Fibroblast of the conjunctiva (primary cell): ENCODE measurements around the gene EPB41L1.
A peak's percentile ranks its signal among the peaks of the same experiment; 100 is the strongest.

Source experiments
- DNase-seq: peaks from one replicate; pipeline ENCODE4 v3.0.0-alpha.2; 2010; ENCODE audit warnings: low read depth

Gene EPB41L1

DNA sequence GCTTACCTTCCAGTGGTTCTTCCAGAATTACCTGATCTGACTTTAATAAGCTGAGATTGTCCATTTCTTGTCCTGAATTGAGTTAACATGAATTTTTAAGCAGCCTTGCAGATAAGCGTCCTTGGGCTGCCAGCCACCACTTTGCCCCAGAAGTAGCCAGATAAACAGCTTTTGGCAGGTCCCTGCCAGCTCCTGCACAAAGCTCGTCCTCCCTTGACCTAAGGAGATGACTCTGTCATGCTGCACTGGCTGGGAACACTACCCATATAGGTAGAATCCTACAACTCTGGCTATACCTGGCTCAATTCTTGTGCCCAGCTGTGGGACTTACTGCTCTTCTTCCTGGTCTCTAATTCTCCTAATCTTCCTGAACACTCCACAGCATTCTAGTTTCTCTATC lies 42.1 kb downstream of the EPB41L1 start:
- DNase-seq: no peak

DNA sequence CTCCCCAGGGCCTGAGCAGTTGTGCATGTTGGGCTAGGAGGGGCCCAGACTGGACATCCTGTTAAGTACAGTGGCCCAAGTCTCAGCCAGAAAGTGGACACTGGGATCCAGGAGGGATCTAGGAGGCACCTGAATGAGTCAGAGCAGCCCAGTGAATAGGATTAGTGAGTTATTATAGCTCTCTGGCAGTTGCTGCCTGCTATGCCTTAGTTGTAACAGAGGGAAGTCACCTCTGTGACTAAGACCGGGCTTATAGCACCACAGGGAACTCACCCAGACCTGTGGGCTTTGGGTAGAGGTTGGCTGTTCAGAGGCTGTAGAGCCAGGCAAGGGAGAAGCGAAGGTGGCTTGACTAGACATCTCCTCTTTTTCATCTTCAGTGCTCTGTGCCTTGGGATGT lies 42.7 kb downstream of the EPB41L1 start:
- no peak for DNase-seq

DNA sequence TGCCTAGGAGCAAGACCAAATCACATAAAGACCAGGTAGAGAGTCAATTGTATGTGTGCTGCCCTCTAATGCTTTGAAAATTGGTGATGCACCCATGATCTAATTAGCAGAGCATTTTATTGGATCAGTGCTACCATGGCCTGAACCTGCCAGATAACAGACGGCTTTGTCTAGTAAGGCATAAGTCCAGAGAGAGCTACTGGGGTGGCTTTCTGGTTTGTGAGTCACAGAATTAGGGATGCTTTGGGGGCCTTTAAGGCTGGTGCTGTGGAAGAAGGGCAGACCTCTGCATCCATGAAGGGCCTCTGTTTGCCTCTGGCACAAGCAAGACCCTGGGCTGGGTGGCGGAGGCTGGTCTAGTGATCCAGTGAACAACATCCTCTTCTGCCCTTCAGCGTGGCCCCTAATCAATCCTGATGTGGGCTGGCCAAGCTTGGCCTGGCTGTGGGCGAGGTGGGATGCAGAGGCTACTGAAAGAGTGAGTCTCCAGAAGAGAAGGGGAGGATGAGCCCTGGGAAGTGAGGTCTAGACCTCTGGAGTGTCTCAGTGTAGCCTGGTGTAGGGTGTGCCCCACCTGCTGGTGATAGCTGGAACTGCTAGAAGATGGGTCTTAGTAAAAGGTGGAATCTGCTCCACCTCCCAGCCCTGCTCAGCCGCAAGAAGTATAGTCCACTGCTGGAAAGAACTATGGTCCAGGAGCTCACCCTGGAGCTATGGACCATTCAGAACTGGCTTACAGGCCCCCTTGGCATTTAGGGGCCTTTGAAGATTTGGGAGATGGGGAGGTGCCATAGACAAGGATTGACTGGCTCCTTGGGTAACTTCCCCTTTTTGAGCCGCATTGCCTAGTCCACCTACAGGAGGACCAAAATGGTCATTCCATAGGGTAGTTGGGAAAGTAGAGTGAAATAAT lies 45.1 kb downstream of the EPB41L1 start:
- DNase-seq: peak; percentile 63

DNA sequence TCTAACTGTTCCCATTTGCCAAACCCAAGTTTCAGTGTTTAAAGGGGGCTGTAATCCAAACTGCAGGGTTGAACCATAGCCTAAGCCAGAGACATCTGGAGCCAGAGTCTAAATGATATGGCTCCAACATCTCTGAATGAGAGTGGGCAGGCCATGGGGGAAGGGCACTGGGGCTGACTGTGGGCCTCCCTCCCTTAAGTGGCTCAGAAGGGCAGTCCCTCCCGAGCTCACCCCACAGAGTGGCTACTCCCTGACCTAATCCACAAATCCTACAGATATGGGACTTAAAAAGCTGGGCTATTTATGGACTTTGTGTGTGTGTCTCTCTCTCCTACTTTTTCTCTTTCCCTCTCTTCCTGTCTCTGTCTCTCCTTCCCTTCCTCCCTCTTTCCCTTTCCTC lies 45.9 kb downstream of the EPB41L1 start:
- no peak for DNase-seq

DNA sequence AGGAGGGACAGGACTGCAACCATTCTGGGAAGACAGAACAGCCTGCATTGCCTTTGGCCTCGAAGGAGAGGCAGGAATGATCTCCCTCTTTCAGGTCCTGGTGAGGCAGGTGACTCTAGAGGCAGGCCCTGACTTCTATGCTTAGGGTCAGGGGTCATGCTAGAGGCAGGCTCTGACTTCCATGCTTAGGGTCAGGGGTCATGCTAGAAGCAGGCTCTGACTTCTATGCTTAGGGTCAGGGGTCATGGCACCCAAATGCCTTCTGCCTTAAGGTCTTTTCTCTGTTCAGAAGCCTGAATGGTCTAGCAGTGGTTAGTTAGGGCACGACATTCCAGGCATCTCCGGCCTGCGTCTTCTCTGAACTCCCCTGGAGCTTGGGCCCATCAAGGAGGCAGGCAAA lies 46.7 kb downstream of the EPB41L1 start:
- DNase-seq: no peak

DNA sequence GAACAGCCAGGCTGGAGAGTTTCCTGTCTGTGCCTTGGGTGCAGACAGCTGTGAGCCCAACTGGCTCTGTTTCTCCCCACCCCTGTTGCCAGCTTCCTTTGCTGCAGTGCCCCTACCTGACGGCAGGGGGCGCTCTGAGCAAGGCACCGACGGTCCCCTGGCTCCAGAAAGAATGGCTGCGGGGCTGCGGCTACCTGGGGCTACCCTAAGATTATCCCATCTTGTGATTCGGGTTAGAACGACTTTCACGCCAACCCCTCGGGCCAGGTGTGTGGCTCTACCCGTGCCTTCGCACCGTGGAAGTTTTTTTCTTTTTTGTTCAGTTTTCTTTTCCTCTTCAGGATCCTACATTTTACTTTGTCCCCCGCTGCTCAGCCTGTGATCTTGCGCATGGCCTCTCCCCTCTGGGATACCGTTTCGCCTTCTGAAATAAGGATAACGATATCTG lies 48.4 kb downstream of the EPB41L1 start:
- DNase-seq: peak; percentile 21

DNA sequence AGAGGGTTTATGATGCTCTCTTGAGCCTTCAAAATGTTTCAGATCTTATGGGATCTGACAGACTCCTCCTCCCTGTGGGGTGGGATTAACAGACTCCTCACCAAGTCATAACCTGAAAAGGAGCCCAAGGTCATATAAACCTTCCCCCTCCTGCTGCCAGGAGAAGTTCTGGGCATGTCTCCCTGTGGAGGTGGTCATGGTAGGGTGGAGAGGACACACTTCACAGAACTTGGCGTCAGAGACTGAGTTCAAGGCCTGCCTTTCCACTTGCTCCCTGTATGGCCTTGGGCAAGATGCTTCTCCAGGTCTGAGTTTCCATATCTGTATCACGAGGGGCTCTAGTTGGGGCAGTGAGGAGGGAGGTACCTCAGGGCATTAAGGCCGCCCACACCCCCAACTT lies 49.3 kb downstream of the EPB41L1 start:
- DNase-seq: no peak

DNA sequence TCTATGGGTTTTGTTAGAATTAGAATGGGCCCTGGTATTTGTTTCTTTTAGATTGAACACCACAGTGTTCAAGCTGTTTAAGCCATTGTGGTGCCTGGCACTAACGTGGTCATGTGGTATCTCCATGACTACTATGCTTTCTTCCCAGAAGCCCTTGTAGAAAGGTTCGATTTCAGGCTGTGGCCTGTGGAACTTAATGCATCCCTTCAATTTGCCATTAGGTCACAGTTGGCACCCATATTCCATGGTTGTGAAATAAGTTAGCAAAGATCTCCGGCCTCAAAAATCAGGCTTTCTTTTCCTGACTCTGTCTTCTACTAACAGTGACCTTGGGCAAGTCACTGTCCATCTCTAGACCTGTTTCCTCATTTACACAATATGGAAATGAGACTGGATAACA lies 50.5 kb downstream of the EPB41L1 start:
- DNase-seq: no peak

DNA sequence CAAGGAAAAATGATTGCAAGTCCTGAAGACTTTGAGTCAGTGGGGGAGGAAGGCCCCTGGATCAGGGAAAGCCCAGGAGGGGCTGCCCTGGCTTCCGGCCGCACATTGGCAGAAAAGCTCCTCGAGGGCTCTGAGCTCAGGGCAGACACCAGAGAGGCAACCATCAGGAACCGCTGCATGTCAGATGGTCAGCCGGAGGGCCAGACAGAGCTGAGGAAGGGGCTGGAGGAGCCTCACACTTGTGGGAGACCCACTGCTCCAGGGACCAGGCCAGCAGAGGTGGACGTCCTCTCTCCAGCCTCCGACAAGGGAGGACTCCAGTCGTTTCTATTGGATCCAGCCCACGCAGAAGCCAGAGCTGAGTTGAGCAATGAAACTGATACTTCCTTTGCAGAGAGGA lies 51.5 kb downstream of the EPB41L1 start:
- no peak for DNase-seq

DNA sequence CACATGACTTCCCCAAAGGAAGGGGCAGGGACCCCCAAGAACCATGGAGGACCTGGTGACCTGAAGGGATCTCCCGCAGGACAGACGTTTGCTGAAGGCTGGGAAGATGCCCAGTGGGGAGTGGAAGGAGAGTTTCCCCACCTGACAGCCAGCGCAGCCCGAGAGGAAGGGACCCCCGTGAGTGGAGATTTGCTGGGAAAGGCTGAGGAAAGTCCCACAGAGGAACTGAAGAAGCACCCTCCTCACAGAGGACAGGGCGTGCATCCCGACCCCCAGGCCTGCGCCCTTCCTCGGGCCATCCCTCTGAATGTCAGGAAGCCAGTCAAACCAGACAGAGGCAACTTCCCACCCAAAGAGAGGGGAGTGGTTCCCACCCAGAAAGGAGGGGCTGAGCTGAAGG lies 52.1 kb downstream of the EPB41L1 start:
- no peak for DNase-seq

DNA sequence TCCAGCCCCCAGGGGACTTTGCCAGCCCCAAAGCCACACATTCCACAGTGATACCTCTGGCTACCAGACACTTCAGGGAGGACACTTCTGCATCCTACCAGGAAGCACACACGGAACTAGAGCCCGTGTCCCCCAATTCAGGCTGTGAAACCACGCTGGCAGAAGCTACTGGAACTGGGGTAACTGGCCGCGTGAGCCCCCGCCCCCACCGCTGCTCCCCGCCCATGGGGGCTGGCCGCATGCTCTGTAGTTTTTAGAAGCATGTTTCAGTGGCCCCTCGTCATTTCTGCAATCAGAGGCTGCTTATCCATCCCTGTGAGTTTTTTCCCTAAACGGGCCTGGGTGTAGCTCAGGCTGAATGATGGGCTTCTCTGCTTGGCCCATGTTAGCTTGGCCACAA lies 53.1 kb downstream of the EPB41L1 start:
- DNase-seq: no peak

DNA sequence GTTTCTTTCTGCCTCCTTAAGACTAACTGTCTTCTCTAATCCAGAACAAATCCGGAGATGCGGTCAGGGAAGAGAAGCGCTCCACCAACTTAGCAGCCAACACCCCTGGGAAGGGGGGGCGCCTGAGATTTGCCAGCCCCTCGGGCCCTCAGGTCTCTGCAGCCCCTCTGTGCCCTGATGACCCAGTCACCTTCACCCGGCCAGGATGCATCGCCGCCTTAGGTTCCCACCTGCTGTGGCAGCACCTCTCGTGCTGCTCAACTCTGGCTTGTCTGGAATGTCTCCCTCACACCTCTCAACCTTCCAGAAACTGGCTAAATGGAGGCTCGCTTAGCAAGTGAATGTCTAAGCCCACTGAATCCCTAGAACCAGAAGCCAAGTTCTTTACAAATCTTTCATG lies 53.7 kb downstream of the EPB41L1 start:
- no peak for DNase-seq

DNA sequence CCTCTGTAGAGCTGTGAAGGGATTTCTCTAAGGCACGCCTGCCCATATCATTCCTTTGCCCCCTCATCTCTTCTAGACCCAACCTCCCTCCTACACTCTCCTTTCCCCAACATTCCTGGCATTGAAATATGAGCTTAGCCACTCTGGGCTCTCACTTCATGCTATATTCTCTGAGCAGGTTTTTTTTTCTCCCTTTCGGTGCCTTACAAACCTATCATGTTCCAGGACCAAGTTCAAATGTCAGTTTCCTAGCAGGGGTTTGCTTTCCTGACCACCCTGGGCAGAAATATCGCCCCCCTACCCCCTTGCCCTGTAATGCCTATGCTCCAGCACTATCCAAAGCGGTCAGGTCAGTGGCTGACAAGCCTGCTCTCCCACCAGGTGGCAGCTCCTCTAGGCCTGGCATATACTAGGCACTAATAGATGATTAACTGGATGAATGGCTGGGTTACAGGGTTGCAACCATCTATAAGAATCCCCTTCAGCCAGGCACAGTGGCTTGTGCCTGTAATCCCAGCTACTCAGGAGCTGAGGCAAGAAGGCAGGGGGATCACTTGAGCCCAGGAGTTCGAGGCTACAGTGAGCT lies 56.0 kb downstream of the EPB41L1 start:
- no peak for DNase-seq

DNA sequence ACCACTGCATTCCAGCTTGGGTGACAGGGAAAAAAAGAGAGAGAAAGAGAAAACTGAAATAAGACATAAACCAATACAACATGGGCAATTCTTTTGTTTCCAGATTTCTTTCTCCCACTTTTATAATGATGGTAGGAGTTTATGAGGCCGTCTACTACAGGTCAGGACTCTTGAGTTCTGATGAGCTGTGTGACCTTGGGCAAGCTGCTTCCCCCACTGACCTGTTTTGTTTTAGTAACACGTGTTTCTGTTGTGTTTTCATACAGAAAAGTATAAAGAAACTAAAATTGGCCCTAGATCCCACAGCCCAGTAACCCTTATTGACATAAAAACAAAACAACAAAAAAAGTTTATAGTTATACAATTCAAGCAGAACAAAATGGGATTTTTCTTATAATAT lies 58.8 kb downstream of the EPB41L1 start:
- no peak for DNase-seq

DNA sequence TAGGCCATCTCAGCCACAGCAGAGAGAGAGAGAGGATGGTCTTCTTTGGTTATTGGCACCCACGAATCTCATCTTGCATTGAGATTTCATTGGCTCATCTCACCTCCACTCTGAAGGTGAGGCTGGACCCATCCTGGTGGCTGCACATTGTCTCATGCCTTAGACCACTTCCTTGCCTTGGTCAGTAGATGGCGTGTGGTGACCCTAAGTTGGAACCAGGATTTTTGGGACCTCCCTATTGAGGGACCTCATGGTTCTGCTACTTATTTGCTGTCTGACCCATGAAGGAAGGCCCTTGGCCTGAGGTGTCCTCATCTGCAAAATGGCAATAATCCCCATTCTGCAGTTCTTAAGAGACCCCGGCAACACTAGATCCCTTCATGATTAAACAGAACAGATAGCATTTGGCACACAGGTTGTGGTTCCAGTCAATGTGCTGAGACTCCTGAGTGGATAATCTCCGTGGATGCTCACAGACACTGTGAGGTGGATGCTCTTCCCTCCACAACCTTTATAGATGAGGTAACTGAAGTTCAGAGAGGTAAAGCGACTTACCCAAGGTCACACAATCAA lies 60.2 kb downstream of the EPB41L1 start:
- peak; percentile 13 for DNase-seq

DNA sequence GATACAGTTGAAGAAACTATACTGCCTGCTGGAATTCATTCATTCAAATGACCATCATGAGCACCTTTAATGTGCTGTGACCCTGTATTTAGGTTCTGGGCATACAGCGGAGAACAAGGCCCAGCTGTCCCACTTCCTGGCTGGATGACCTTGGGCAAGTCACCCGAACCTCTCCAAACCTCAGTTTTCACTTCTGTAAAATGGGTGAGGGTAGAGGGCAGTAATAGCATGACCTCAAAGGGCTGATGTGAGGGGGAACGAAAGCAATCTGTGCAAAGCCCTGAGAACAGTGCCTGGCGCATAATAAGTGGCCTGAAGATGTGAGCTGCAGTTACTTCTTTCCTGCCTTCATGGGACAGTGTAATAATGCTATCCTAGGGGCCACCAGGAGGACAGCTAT lies 61.2 kb downstream of the EPB41L1 start:
- no peak for DNase-seq

DNA sequence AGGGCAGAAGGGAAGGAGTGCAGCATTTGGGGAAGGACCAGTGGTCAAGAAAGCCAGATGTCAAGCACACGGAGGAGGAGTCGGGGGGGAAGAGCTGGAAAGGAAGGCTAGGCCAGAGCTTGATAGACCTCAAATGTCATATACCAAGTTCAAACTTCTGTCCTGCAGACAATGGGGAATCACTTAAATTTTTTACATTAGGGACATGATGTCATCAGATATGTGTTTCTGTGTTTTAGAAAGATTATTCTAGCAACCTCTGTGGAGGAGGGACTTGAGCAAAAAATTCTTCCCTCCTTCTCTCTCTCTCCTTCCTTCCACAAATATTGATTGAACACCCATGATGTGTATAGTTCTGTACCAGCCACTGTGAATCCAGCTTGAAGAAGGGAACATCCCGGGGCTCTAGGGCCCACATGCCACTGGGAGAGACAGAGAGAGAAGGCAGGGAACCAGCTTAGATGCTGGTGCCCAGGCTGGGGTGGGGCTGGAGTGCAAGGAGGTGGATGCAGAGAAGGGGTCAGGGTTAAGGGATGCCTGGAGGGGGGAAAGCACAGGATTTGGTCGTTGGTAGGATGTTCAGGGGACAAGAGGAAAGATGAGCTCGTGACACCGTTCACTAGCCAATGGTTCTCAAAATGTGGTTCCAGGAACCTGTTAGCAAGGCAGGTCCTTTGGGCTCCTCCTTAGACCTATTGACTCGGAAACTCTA lies 61.9 kb downstream of the EPB41L1 start:
- DNase-seq: no peak

DNA sequence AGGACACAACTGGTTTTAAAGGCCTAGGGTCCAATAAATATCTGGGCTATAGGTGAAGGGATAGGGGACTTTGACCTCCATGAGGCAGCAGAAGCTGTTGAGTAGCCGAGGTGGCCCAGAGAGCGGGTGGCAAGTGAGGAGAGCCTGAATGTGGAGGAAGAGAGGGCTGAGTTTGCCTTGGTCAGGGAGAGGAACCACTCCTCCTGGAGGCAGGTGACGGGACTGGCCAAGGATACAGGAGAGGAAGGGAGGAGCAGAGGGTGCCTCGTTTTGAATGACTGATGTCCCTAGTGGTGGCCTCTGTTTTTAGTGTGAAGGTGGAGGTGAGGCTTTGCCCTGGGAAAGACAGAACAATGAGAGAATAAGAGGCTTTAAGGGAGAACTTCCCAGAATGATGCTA lies 62.7 kb downstream of the EPB41L1 start:
- no peak for DNase-seq

DNA sequence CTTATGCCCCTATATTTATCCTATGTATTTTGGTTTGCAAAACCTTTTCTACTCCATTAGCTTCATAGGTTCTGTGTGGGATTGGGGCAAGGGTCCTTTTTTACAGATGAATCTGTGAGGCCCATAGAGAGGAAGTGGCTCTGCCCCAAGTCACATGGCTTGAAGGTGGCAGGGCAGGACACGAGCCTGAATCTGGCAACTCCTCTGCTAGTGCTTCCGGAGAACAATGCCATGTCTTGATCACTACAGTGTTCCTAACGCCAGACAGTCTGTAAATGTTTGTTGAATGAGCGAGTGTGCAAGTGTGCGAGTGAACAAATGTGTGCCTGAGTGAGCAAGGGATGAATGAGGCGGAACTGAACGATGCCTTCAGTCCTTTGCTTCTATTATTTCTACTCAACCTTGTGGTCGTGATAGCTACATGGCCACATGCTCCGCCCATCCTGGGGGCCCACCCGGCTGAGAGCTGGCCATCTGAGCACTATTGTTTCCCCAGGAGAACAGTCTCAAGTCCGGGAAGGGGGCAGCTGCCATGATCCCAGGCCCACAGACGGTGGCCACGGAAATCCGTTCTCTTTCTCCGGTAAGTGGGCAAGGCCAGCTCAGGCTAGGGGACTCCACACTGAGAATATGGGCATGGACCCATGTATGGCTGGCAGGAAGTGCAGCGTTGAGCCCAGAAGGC lies 64.0 kb downstream of the EPB41L1 start:
- DNase-seq: no peak

DNA sequence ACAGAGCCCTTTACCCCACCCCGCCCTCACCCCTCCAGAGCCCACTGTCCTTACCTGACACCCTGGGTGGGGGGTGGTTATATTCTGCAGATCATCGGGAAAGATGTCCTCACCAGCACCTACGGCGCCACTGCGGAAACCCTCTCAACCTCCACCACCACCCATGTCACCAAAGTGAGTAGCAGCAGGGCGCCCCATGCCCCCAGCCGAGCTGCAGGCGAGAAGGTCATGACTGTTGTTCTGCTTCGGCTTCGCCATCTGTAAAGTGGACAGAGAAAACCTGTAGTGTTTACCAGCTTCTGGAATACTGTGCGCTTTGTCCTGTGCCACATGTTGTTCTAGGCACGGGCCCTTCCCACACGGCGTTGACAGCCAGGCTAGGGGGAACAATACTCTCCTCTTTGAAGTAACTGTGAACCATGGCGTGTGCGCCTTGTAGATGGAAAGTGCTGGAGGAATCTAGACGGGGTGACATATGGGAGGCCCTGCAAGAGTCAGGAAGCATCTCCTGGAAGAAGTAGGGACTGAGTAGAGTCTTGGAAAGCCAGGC lies 65.2 kb downstream of the EPB41L1 start:
- no peak for DNase-seq

DNA sequence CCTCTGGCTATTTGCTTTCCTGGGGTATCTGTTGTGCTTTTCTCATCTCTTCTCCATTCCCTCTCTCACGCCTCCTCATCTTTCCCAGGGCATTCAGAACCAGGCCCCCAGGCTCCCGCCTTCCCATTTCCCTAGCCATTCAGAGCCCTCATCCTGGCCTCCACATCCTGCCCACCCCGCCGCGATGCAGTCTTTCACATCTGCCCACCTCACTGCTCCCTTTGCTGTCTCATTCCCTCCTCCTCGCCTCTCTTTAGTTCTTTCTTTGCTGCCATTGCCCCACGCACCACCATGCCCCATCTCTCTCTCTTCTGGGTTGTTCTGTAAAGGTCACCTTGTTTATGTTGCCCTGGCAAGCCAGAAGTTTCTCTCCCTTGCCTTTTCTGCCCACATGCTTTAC lies 71.1 kb downstream of the EPB41L1 start:
- DNase-seq: no peak

DNA sequence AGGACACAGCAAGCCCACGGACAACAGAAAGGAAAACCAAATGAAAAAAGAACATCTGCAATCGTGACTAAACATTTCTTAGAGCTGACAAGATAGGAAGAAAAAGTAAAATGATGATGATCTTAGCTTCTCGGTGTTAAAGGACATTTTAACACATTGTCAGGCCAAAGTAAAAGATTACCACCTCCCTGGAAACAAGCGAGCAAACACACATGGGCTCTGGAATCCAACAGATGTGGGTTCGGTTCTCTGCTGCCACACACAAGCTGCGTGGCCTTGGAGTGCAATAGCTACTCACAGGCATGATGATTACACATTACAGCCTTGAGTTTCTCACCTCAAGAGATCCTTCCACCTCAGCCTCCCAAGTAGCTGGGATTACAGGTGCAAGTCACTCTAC lies 74.2 kb downstream of the EPB41L1 start:
- DNase-seq: no peak
